SK-N-SH (cell line): Measurements from ENCODE around the gene PLEKHH1. TPM values are rescaled to one million over a fixed set of nuclear protein-coding genes. Genes with fewer than 3 reads are reported as not detected.

Source experiments
- CTCF ChIA-PET: fragments of 300-600, 350-600 bp; formaldehyde crosslinking; extraction: SDS; loops from one replicate; lab custom pipeline; 2021; lab: Yijun Ruan, JAX
- POLR2A ChIA-PET: fragments of 350-600 bp; sonication (Branson Sonifier 250); formaldehyde crosslinking; extraction: SDS; loops from one replicate; lab custom pipeline; 2020; ENCODE audit warnings: antibody characterized with exemption, inconsistent platforms; lab: Yijun Ruan, JAX
- DNase-seq: peaks from one replicate; pipeline ENCODE4 v3.0.0; 2012
- H2AFZ ChIP-seq: fragments of 200-600 bp; sonication (generic); 2 replicates; pipeline ENCODE4 v1.8.1; 2016; ENCODE audit warnings: antibody characterized with exemption, mild to moderate bottlenecking, low read depth
- H3F3A ChIP-seq: fragments of 200-600 bp; sonication (generic); replicated peaks from 2 replicates; pipeline ENCODE3; 2016; ENCODE audit warnings: antibody characterized with exemption, mild to moderate bottlenecking; ENCODE audit not compliant: insufficient read depth
- H3K27ac ChIP-seq, 2 experiments: fragments of 200-500 bp in 1 of 2; fragments of 200-600 bp in 1 of 2; sonication (Bioruptor generic) in 1 of 2; sonication (generic), shearing (Covaris generic) in 1 of 2; 2 replicates each; pipeline versions ENCODE4 v1.5.1 to v1.6.1; 2014 to 2016; ENCODE audit warnings: low read depth in 2 of 2, inconsistent platforms in 1 of 2, low read length in 1 of 2, mild to moderate bottlenecking in 1 of 2, mixed read lengths in 1 of 2
- H3K27me3 ChIP-seq: fragments of 200-600 bp; sonication (generic), shearing (Covaris generic); 2 replicates; pipeline ENCODE4 v1.6.1; 2016; ENCODE audit warnings: mixed run types; ENCODE audit not compliant: insufficient read depth
- H3K36me3 ChIP-seq, 2 experiments: fragments of 200-500 bp in 1 of 2; fragments of 200-600 bp in 1 of 2; sonication (Bioruptor generic) in 1 of 2; sonication (generic) in 1 of 2; replicated peaks in 1 of 2; 2 replicates each; pipeline versions ENCODE3 to v1.5.1; 2014 to 2016; ENCODE audit warnings: low read length in 1 of 2, mild to moderate bottlenecking in 1 of 2; ENCODE audit not compliant: insufficient read depth in 2 of 2, control insufficient read depth in 1 of 2
- H3K4me1 ChIP-seq, 2 experiments: fragments of 200-500 bp in 1 of 2; fragments of 200-600 bp in 1 of 2; sonication (Bioruptor generic) in 1 of 2; sonication (generic), shearing (Covaris generic) in 1 of 2; 2 replicates each; pipeline versions ENCODE4 v1.5.1 to v1.6.1; 2014 to 2016; ENCODE audit warnings: low read depth in 1 of 2, low read length in 1 of 2, mixed run types in 1 of 2; ENCODE audit not compliant: insufficient read depth in 2 of 2, control insufficient read depth in 1 of 2
- H3K4me2 ChIP-seq: fragments of 200-600 bp; sonication (generic), shearing (Covaris generic); 2 replicates; pipeline ENCODE4 v1.6.1; 2017; ENCODE audit warnings: mixed run types
- H3K4me3 ChIP-seq, 2 experiments: fragments of 200-500 bp in 1 of 2; fragments of 200-600 bp in 1 of 2; sonication (Bioruptor generic) in 1 of 2; sonication (generic), shearing (Covaris generic) in 1 of 2; 2 replicates each; pipeline versions ENCODE4 v1.5.1 to v1.8.1; 2014 to 2016; ENCODE audit warnings: low read depth in 2 of 2, inconsistent platforms in 1 of 2, low read length in 1 of 2, mild to moderate bottlenecking in 1 of 2, mixed read lengths in 1 of 2, moderate library complexity in 1 of 2
- H3K79me2 ChIP-seq: fragments of 200-600 bp; sonication (generic); 2 replicates; pipeline ENCODE4 v1.8.1; 2017; ENCODE audit warnings: mild to moderate bottlenecking; ENCODE audit not compliant: insufficient read depth
- H3K9ac ChIP-seq: fragments of 200-600 bp; sonication (generic); 2 replicates; pipeline ENCODE4 v1.6.1; 2017; ENCODE audit warnings: mixed run types
- H3K9me2 ChIP-seq: fragments of 200-600 bp; sonication (generic); 2 replicates; pipeline ENCODE4 v1.6.1; 2017; ENCODE audit warnings: mixed run types
- H3K9me3 ChIP-seq: fragments of 200-600 bp; sonication (generic); 2 replicates; pipeline ENCODE4 v1.6.1; 2017; ENCODE audit warnings: mixed run types, mild to moderate bottlenecking, moderate library complexity
- H4K20me1 ChIP-seq: fragments of 200-600 bp; sonication (generic); 2 replicates; pipeline ENCODE4 v1.6.1; 2017; ENCODE audit warnings: mild to moderate bottlenecking, mixed run types; ENCODE audit not compliant: insufficient read depth
- CHD2 ChIP-seq: fragments of 150-350 bp; IDR thresholded peaks from 2 replicates; pipeline ENCODE4 v1.6.1; 2018; ENCODE audit warnings: low read length; ENCODE audit not compliant: partially characterized antibody
- ELF1 ChIP-seq: IDR thresholded peaks from 2 replicates; pipeline ENCODE4 v1.4.0; 2012
- EP300 ChIP-seq, 2 experiments: IDR thresholded peaks; 2 replicates each; pipeline versions ENCODE4 v1.4.0 to v1.6.1; 2012; ENCODE audit warnings: borderline replicate concordance in 1 of 2, low read depth in 1 of 2, low read length in 1 of 2
- FOXJ3 ChIP-seq: sonication (generic); formaldehyde crosslinking; IDR thresholded peaks from 2 replicates; pipeline ENCODE4 v1.5.1; 2020; ENCODE audit warnings: mild to moderate bottlenecking, missing genetic modification reagents
- GATA2 ChIP-seq: sonication (generic); formaldehyde crosslinking; IDR thresholded peaks from 2 replicates; pipeline ENCODE4 v1.5.0; 2020; ENCODE audit warnings: mild to moderate bottlenecking, missing genetic modification reagents
- MEF2A ChIP-seq: IDR thresholded peaks from 2 replicates; pipeline ENCODE4 v1.4.0; 2012; ENCODE audit warnings: low read depth, borderline replicate concordance
- NFIC ChIP-seq: IDR thresholded peaks from 2 replicates; pipeline ENCODE4 v1.4.0; 2012; ENCODE audit warnings: borderline replicate concordance
- POLR2AphosphoS5 ChIP-seq: IDR thresholded peaks from 2 replicates; pipeline ENCODE4 v1.6.1; 2012; ENCODE audit warnings: low read depth, low read length
- RAD21 ChIP-seq: IDR thresholded peaks from 2 replicates; pipeline ENCODE4 v1.6.1; 2012; ENCODE audit warnings: mild to moderate bottlenecking, low read length
- RCOR1 ChIP-seq: fragments of 150-350 bp; IDR thresholded peaks from 2 replicates; pipeline ENCODE4 v1.6.1; 2017; ENCODE audit warnings: antibody characterized with exemption, low read length
- SIN3A ChIP-seq: IDR thresholded peaks from 2 replicates; pipeline ENCODE4 v1.6.1; 2012; ENCODE audit warnings: low read depth, mild to moderate bottlenecking, low read length, moderate library complexity, borderline replicate concordance
- SMC3 ChIP-seq: IDR thresholded peaks from 2 replicates; pipeline ENCODE4 v1.6.1; 2012; ENCODE audit warnings: low read depth, low read length, improper control_type of control experiment
- TAF1 ChIP-seq: IDR thresholded peaks from 2 replicates; pipeline ENCODE4 v1.6.1; 2012; ENCODE audit warnings: low read depth, mild to moderate bottlenecking, low read length, moderate library complexity, borderline replicate concordance
- WGBS: methylation state at CpG from one replicate; pipeline ENCODE4 v1.1.6; 2017; ENCODE audit warnings: low lambda C conversion rate; 5-methylcytosine and 5-hydroxymethylcytosine counted together
- polyA plus RNA-seq, 3 experiments: library from polyadenylated mRNA; depleted of rRNA; stranded (reverse); fragments of >200 nt; gene quantifications; 2 replicates each; pipeline ENCODE4 v1.2.3, GENCODE V29; 2012
- TF ChIP-seq, protein P1 (sequence below): fragments of 150-350 bp; IDR thresholded peaks from 2 replicates; pipeline ENCODE4 v1.6.1; 2016; ENCODE audit warnings: mild to moderate bottlenecking, low read depth, low read length
- TF ChIP-seq, protein P2 (sequence below): IDR thresholded peaks from 2 replicates; pipeline ENCODE4; 2012

Gene PLEKHH1
- polyA plus RNA-seq, 1 of the 3 experiments (the other 2 are of a cell fraction): 1.6 TPM

DNA sequence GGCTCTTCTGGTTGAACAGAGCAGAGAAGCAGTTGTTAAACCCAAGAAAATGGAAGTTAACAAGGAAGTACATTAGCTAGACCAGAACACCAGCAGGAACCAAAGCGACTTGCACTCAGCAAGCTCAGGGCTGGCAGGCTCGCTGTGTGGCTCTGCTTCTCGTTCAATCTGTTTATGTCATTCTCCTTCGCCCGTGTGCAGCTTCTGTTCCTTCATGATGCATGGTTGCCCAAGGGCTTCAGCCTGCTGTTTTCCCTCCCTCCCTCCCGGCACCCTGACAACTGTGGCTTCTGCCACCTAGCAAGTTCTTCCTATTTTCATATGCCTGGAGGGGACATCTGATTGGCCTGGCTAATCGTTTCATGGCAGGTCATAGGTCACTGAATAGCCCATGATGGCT is 41.7 kb downstream of the PLEKHH1 start:
- Histone ChIP-seq H3K4me1 (no peaks in the 10 kb centered on the region; a peak in 1 of 4 replicates), H4K20me1 (no peaks in the 10 kb centered on the region), H3K27ac (no peak overlapping the region), H3K9me3 (no peaks in the 10 kb centered on the region), H3K79me2 (no peaks in the 10 kb centered on the region), H2AFZ (no peak overlapping the region), H3K9ac (no peak overlapping the region), H3F3A (no peaks in the 10 kb centered on the region), H3K4me2 (no peak overlapping the region), H3K9me2 (no peaks in the 10 kb centered on the region), H3K27me3 (no peaks in the 10 kb centered on the region), H3K36me3 (no peaks in the 10 kb centered on the region), H3K4me3 (no peak overlapping the region)
- POLR2A ChIA-PET: no interaction called here
- WGBS: 72% methylated on average over 7 of the region's 7 CpGs
- TF ChIP-seq, protein P1, sequence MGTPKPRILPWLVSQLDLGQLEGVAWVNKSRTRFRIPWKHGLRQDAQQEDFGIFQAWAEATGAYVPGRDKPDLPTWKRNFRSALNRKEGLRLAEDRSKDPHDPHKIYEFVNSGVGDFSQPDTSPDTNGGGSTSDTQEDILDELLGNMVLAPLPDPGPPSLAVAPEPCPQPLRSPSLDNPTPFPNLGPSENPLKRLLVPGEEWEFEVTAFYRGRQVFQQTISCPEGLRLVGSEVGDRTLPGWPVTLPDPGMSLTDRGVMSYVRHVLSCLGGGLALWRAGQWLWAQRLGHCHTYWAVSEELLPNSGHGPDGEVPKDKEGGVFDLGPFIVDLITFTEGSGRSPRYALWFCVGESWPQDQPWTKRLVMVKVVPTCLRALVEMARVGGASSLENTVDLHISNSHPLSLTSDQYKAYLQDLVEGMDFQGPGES: no peak
- TF ChIP-seq MEF2A: no peak
- no peak for TF ChIP-seq SMC3
- no peak for TF ChIP-seq FOXJ3
- no peak for DNase-seq
- CTCF ChIA-PET: interaction anchor here (7.4 to 24.4 kb wide), 4 partner anchors 9 to 148 kb away, joined by 90 to 319 read pairs (median 222); partner anchors contain the start of gene RDH12

GRCh38 chr14:67575684-67576083 is 42.6 kb downstream of the PLEKHH1 start:
- H3K4me2 ChIP-seq: no peak overlapping the region
- no peaks in the 10 kb centered on the region for H3K27me3 ChIP-seq
- H3K36me3 ChIP-seq: no peaks in the 10 kb centered on the region
- no peak overlapping the region for H3K27ac ChIP-seq
- ChIA-PET CTCF (interaction anchor here (1.0 to 24.4 kb wide), 8 partner anchors 9 to 149 kb away, joined by 3 to 237 read pairs (median 4); partner anchors contain the start of genes ARG2 and RDH12), POLR2A (no interaction called here)
- H3F3A ChIP-seq: no peaks in the 10 kb centered on the region
- no peaks in the 10 kb centered on the region for H3K79me2 ChIP-seq
- TF ChIP-seq RCOR1 (no peak), EP300 (IDR thresholded peaks at IDR 0.05; ENCODE audit: borderline replicate concordance in 1 of 2, low read depth in 1 of 2, low read length in 1 of 2) (no peak), NFIC (no peak), SIN3A (no peak), GATA2 (no peak), RAD21 (no peak), ELF1 (no peak), CHD2 (no peak), POLR2AphosphoS5 (no peak), TAF1 (no peak), MEF2A (no peak)
- TF ChIP-seq, protein P2, sequence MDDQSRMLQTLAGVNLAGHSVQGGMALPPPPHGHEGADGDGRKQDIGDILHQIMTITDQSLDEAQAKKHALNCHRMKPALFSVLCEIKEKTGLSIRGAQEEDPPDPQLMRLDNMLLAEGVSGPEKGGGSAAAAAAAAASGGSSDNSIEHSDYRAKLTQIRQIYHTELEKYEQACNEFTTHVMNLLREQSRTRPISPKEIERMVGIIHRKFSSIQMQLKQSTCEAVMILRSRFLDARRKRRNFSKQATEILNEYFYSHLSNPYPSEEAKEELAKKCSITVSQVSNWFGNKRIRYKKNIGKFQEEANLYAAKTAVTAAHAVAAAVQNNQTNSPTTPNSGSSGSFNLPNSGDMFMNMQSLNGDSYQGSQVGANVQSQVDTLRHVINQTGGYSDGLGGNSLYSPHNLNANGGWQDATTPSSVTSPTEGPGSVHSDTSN: no peak
- H3K4me3 ChIP-seq: no peak overlapping the region
- H3K4me1 ChIP-seq: no peaks in the 10 kb centered on the region; a peak in 1 of 4 replicates
- WGBS: 68% methylated on average over 5 of the region's 9 CpGs
- H3K9me3 ChIP-seq: no peaks in the 10 kb centered on the region
- no peak overlapping the region for H3K9ac ChIP-seq
- H4K20me1 ChIP-seq: no peaks in the 10 kb centered on the region
- no peak for DNase-seq
- H3K9me2 ChIP-seq: no peaks in the 10 kb centered on the region
- no peak overlapping the region for H2AFZ ChIP-seq
